ENCODE results near the gene HPD. TPM values are rescaled to one million over a fixed set of nuclear protein-coding genes. Genes with fewer than 3 reads are reported as not detected.

Gene HPD
- total RNA-seq, 3 donors from 2014 or later, result 0.63 to 1.0 TPM; not detected in 1

GRCh38 chr12:121805171-121806008 lies 53.3 kb downstream of the HPD start:
- intact Hi-C loops (cut with DNase I, micrococcal nuclease), result no loop called here
- ATAC-seq (no peak), DNase-seq (peak in 2 of 3 donors; percentile 62 to 64)
- Histone ChIP-seq H3K9me3 (no peaks in the 10 kb centered on the region), H3K36me3 (ENCODE audit: low read depth) (no peaks in the 10 kb centered on the region), H3K4me1 (ENCODE audit: low read depth) (peaks cover 18% of the 10 kb centered on the region), H3K4me3 (peak overlapping the region; percentile 57)
- TF ChIP-seq, protein P1, sequence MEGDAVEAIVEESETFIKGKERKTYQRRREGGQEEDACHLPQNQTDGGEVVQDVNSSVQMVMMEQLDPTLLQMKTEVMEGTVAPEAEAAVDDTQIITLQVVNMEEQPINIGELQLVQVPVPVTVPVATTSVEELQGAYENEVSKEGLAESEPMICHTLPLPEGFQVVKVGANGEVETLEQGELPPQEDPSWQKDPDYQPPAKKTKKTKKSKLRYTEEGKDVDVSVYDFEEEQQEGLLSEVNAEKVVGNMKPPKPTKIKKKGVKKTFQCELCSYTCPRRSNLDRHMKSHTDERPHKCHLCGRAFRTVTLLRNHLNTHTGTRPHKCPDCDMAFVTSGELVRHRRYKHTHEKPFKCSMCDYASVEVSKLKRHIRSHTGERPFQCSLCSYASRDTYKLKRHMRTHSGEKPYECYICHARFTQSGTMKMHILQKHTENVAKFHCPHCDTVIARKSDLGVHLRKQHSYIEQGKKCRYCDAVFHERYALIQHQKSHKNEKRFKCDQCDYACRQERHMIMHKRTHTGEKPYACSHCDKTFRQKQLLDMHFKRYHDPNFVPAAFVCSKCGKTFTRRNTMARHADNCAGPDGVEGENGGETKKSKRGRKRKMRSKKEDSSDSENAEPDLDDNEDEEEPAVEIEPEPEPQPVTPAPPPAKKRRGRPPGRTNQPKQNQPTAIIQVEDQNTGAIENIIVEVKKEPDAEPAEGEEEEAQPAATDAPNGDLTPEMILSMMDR (IDR thresholded peaks at IDR 0.05), result no peak

DNA sequence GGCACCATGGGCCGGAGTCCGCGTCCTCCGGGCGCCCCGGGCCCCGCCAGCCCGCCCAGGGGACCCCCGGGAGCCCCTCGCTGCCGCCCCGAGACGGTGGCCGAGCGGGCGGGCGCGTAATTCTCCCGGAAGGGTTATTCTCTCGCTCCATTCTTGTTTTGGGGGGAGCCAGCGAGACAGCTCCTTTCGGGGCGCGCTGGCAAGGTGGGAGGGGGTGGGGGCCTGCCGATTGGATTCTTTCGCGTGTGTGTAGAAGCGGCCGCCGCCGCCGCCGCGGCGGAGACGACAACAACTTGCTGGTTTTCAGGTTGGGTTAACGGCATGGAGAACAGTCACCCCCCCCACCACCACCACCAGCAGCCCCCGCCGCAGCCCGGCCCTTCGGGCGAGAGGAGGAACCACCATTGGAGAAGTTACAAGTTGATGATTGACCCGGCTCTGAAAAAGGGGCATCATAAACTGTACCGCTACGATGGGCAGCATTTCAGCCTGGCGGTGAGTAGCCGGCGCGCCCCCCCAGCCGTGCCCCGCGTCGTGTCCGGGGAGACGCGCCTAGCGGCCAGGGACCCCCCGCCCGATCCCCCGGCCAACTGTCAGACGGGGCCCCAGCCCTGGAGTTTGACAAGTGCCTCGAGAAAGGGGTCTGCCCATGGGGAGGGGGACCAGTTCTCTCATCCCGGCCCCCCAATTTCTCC lies 54.1 kb downstream of the HPD start:
- TF ChIP-seq, protein P1 (IDR thresholded peaks at IDR 0.05), result no peak
- DNase-seq (peak; percentile 69 to 78 (median 74)), ATAC-seq (no peak)
- Histone ChIP-seq H3K4me3 (peak overlapping the region; percentile 57), H3K4me1 (ENCODE audit: low read depth) (peaks cover 14% of the 10 kb centered on the region), H3K9me3 (no peaks in the 10 kb centered on the region), H3K36me3 (ENCODE audit: low read depth) (no peaks in the 10 kb centered on the region)
- intact Hi-C loops (cut with DNase I, micrococcal nuclease), result no loop called here

DNA sequence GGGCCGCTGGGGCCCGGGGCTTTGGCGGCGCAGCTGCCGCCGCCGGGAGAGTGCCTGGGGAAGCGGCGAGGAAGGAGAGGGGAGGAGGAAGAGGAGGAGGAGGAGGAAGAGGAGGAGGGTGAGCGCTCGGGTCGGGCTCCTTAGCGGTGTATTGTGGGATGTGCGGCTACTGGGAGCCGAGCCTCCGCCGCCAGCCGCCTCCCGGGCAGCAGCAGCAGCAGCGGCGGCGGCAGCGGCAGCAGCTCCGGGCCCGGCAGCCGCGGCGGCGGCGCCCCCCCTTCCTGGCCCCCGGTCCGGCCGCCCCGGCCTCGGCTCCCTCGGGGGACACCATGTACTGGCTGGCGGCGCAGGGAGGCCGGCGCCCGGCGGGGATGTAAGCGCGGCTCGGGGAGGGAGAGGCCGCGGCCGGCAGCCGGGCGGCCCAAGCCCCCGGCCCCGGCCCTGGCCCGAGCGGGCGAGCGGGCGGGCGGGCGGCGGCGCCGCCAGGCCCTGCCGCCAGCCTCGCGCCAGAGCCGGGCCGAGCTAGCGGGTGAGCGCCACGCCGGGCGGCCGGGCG lies 54.7 kb downstream of the HPD start, which contains the start of gene SETD1B:
TSS of gene SETD1B (plus strand) at position 149 of the 556 bp plus-strand sequence. CDS start 729 bp downstream, outside the sequence.
- Histone ChIP-seq H3K9me3 (no peaks in the 10 kb centered on the region), H3K4me3 (peak within 1 kb of the TSS; percentile 57), H3K4me1 (ENCODE audit: low read depth) (peaks cover 19% of the 10 kb centered on the region), H3K36me3 (ENCODE audit: low read depth) (no peaks in the 10 kb centered on the region)
- peak; percentile 66 to 84 (median 72) for DNase-seq
- TF ChIP-seq, protein P1 (IDR thresholded peaks at IDR 0.05), result no peak
- ATAC-seq, result peak; percentile 18
- intact Hi-C loops (cut with DNase I, micrococcal nuclease), result no loop called here

GRCh38 chr12:121802843-121803698 lies 55.6 kb downstream of the HPD start:
- peak; percentile 50 for ATAC-seq
- peak; percentile 91 to 96 (median 95) for DNase-seq
- no peaks in the 10 kb centered on the region for H3K9me3 ChIP-seq
- intact Hi-C loops (cut with DNase I, micrococcal nuclease), result no loop called here
- peaks cover 28% of the 10 kb centered on the region for H3K4me1 ChIP-seq (ENCODE audit: low read depth)
- TF ChIP-seq, protein P1 (IDR thresholded peaks at IDR 0.05), result no peak
- peak overlapping the region; percentile 57 for H3K4me3 ChIP-seq
- no peaks in the 10 kb centered on the region for H3K36me3 ChIP-seq (ENCODE audit: low read depth)

- TF ChIP-seq, protein P1 (IDR thresholded peaks at IDR 0.05), result no peak
- H3K4me1 ChIP-seq (ENCODE audit: low read depth), result peaks cover 34% of the 10 kb centered on the region
- DNase-seq (no peak), ATAC-seq (no peak)
- intact Hi-C loops (cut with DNase I, micrococcal nuclease), result no loop called here
- H3K36me3 ChIP-seq (ENCODE audit: low read depth), result no peaks in the 10 kb centered on the region
- peak overlapping the region; percentile 57 for H3K4me3 ChIP-seq
- no peaks in the 10 kb centered on the region for H3K9me3 ChIP-seq
Observed at GRCh38 chr12:121802485-121802842, 56.2 kb downstream of the HPD start.
